ENCODE data around the gene LGR4.

- no peak for TF ChIP-seq CTCF (conservative IDR thresholded peaks at IDR 0.05)
- TF ChIP-seq EZH2 (IDR thresholded peaks at IDR 0.05; ENCODE audit: low read depth): no peak
Observed at GRCh38 chr11:27373856-27374602, 98.6 kb downstream of the LGR4 start.

Measured in PC-9 (cell line).